GM13976 (cell line): ENCODE data around the gene RASGRP4.

Experiments
- DNase-seq: peaks from one replicate; pipeline ENCODE4 v3.0.0; 2012; ENCODE audit warnings: low spot score
- in situ Hi-C: fragments of 300-500 bp; cut with MboI; formaldehyde crosslinking; loops from one replicate; pipeline ENCODE4 v1.12.0; 2022; ENCODE audit warnings: low sequenced_read_pairs, mixed read lengths, inconsistent platforms; ENCODE audit not compliant: unreplicated experiment
- TF ChIP-seq, protein P1 (sequence below): IDR thresholded peaks from 2 replicates; pipeline ENCODE4 v1.5.1; 2012; ENCODE audit warnings: borderline replicate concordance, mild to moderate bottlenecking; ENCODE audit not compliant: insufficient read depth; ENCODE audit errors: extremely low read depth, missing control alignments, control extremely low read depth

RASGRP4 gene

DNA sequence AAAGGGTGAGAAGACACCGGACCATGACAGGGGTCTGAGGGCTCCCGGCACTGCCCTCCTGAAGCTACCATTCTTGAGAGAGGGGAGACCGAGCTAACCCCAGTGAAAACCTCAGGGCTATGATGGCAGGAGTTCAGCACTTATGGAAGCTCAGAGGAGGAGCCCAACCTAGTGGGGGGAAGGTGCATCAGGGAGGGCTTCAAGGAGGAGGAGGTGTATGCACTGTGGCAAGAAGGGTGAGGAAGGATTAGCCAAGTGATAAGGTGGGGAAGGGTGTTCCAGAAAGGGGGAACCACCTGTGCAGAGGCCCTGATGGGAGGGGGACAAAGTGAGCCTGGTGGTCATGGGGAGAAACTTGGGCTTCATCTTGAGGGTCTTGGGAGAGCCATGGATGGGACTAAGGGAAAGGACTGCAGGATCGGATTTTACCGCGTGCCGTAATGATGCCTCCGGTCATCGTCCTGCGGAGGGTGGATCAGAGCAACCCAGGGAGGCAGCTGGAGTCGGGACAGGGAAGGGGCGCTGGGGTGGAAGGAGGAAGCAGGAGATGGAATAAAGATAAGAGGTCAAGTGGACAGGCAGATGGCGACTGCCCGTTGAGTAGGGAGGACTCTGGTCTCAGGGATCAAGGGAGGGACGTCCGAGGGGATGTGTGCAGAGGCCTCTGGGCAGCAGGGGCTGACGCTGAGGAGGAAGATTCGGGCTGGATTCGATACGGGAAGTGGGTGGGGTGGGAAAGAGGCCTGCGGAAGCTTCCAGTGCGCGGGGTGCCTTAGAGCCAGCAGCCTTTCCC is 65.0 kb downstream of the RASGRP4 start:
- in situ Hi-C loops = no loop called here
- TF ChIP-seq, protein P1, sequence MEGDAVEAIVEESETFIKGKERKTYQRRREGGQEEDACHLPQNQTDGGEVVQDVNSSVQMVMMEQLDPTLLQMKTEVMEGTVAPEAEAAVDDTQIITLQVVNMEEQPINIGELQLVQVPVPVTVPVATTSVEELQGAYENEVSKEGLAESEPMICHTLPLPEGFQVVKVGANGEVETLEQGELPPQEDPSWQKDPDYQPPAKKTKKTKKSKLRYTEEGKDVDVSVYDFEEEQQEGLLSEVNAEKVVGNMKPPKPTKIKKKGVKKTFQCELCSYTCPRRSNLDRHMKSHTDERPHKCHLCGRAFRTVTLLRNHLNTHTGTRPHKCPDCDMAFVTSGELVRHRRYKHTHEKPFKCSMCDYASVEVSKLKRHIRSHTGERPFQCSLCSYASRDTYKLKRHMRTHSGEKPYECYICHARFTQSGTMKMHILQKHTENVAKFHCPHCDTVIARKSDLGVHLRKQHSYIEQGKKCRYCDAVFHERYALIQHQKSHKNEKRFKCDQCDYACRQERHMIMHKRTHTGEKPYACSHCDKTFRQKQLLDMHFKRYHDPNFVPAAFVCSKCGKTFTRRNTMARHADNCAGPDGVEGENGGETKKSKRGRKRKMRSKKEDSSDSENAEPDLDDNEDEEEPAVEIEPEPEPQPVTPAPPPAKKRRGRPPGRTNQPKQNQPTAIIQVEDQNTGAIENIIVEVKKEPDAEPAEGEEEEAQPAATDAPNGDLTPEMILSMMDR = no peak
- no peak for DNase-seq

DNA sequence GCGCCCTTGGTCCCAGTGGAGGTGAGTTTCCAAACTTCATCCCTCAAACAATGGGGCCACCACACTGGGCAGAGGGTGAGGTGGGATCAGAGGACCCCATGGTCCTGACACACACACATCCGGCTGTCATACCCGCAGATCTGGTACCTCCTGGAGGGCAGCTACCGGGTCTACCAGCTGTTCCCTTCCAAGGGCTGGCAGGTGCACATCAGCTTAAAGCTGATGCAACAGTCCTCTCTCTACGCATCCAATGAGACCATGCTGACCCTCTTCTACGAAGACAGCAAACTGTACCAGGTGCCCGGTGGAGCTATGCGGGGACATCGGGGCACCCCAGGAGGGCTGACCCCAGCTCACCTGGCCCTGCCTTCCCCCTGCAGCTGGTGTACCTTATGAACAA is 65.7 kb downstream of the RASGRP4 start:
- no peak for DNase-seq
- in situ Hi-C loops = no loop called here
- TF ChIP-seq, protein P1 = no peak

DNA sequence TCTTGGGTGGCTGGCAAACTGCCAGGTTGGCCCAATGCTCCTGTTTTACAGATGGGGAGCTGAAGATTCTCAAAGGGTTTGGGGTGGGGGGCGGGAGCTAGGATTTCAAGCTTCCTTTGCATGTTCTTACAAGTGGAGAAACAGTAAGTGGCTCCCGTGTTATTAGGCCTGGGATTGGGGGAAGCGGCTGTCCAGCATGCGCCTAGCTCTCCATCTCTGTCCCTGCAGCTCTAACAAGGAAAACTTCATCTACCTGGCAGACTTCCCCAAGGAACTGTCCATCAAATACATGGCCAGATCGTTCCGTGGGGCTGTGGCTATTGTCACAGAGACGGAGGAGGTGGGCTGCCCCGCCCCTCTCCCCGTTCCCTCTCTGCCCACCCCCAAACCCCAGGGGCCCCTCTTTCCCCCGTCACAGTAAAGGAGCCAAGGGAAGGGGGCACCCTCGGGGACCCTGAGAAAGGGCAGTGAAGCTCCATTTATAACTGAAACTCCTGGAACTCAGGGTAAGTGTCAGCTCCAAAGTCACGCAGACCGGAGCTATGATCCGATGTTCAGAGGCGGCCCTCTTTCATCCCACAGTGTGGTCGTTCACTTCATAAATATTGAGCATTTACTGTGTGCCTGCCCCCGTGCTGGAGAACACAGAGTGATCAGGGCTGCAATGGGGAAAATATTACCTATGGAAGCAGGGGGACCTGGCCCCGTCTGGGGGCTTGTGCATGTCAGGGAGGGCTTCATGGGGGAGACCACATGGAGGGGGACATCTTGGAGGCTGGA is 66.6 kb downstream of the RASGRP4 start:
- TF ChIP-seq, protein P1 = no peak
- in situ Hi-C loops = no loop called here
- DNase-seq = no peak
